ENCODE data around the gene ZPLD1. TPM values are rescaled to one million over a fixed set of nuclear protein-coding genes. Genes with fewer than 3 reads are reported as not detected.

ZPLD1 gene
- total and polyA plus RNA-seq, 10 of the 15 experiments (the other 5 are each of a cell fraction or from before 2014, with no cell fraction given): not detected

DNA sequence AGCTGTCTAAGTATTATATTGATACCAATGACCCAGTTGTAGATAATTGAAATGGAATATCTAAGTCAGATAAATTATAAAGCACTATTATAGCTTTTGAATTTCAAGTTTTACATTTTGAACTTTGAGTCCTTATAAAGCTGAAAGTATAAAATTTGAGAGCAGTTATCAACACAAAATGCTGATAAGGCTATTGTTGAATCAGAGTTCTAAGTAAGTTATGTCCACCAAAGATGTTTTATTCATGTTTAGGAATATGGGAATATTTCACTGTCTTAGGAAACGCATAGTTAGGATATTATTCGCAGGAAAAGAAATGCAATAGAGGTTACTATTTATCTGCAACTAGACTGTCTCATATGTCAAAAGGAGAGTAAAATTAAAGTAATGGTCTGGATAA, 29.4 kb downstream of the ZPLD1 start (continued):
- TF ChIP-seq, protein P1, sequence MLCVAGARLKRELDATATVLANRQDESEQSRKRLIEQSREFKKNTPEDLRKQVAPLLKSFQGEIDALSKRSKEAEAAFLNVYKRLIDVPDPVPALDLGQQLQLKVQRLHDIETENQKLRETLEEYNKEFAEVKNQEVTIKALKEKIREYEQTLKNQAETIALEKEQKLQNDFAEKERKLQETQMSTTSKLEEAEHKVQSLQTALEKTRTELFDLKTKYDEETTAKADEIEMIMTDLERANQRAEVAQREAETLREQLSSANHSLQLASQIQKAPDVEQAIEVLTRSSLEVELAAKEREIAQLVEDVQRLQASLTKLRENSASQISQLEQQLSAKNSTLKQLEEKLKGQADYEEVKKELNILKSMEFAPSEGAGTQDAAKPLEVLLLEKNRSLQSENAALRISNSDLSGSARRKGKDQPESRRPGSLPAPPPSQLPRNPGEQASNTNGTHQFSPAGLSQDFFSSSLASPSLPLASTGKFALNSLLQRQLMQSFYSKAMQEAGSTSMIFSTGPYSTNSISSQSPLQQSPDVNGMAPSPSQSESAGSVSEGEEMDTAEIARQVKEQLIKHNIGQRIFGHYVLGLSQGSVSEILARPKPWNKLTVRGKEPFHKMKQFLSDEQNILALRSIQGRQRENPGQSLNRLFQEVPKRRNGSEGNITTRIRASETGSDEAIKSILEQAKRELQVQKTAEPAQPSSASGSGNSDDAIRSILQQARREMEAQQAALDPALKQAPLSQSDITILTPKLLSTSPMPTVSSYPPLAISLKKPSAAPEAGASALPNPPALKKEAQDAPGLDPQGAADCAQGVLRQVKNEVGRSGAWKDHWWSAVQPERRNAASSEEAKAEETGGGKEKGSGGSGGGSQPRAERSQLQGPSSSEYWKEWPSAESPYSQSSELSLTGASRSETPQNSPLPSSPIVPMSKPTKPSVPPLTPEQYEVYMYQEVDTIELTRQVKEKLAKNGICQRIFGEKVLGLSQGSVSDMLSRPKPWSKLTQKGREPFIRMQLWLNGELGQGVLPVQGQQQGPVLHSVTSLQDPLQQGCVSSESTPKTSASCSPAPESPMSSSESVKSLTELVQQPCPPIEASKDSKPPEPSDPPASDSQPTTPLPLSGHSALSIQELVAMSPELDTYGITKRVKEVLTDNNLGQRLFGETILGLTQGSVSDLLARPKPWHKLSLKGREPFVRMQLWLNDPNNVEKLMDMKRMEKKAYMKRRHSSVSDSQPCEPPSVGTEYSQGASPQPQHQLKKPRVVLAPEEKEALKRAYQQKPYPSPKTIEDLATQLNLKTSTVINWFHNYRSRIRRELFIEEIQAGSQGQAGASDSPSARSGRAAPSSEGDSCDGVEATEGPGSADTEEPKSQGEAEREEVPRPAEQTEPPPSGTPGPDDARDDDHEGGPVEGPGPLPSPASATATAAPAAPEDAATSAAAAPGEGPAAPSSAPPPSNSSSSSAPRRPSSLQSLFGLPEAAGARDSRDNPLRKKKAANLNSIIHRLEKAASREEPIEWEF (IDR thresholded peaks at IDR 0.05; ENCODE audit: insufficient replicate concordance, low read depth, low read length): no peak
- TF ChIP-seq IKZF1 (conservative IDR thresholded peaks at IDR 0.05) (no peak), ZBED1 (IDR thresholded peaks at IDR 0.05; ENCODE audit: borderline replicate concordance) (no peak)
- TF ChIP-seq, protein P2, sequence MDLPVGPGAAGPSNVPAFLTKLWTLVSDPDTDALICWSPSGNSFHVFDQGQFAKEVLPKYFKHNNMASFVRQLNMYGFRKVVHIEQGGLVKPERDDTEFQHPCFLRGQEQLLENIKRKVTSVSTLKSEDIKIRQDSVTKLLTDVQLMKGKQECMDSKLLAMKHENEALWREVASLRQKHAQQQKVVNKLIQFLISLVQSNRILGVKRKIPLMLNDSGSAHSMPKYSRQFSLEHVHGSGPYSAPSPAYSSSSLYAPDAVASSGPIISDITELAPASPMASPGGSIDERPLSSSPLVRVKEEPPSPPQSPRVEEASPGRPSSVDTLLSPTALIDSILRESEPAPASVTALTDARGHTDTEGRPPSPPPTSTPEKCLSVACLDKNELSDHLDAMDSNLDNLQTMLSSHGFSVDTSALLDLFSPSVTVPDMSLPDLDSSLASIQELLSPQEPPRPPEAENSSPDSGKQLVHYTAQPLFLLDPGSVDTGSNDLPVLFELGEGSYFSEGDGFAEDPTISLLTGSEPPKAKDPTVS (IDR thresholded peaks at IDR 0.05; ENCODE audit: low read depth, low read length): no peak
- TF ChIP-seq, protein P3, sequence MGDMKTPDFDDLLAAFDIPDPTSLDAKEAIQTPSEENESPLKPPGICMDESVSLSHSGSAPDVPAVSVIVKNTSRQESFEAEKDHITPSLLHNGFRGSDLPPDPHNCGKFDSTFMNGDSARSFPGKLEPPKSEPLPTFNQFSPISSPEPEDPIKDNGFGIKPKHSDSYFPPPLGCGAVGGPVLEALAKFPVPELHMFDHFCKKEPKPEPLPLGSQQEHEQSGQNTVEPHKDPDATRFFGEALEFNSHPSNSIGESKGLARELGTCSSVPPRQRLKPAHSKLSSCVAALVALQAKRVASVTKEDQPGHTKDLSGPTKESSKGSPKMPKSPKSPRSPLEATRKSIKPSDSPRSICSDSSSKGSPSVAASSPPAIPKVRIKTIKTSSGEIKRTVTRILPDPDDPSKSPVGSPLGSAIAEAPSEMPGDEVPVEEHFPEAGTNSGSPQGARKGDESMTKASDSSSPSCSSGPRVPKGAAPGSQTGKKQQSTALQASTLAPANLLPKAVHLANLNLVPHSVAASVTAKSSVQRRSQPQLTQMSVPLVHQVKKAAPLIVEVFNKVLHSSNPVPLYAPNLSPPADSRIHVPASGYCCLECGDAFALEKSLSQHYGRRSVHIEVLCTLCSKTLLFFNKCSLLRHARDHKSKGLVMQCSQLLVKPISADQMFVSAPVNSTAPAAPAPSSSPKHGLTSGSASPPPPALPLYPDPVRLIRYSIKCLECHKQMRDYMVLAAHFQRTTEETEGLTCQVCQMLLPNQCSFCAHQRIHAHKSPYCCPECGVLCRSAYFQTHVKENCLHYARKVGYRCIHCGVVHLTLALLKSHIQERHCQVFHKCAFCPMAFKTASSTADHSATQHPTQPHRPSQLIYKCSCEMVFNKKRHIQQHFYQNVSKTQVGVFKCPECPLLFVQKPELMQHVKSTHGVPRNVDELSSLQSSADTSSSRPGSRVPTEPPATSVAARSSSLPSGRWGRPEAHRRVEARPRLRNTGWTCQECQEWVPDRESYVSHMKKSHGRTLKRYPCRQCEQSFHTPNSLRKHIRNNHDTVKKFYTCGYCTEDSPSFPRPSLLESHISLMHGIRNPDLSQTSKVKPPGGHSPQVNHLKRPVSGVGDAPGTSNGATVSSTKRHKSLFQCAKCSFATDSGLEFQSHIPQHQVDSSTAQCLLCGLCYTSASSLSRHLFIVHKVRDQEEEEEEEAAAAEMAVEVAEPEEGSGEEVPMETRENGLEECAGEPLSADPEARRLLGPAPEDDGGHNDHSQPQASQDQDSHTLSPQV (IDR thresholded peaks at IDR 0.05): no peak
